GM20431 (cell line): Measurements from ENCODE around the gene PRM3.

Source experiments
- in situ Hi-C: fragments of 300-500 bp; cut with MseI, MboI; formaldehyde crosslinking; loops from one replicate; pipeline ENCODE4 v1.15.0; 2020; ENCODE audit warnings: low sequenced_read_pairs; ENCODE audit not compliant: unreplicated experiment

Gene PRM3

DNA sequence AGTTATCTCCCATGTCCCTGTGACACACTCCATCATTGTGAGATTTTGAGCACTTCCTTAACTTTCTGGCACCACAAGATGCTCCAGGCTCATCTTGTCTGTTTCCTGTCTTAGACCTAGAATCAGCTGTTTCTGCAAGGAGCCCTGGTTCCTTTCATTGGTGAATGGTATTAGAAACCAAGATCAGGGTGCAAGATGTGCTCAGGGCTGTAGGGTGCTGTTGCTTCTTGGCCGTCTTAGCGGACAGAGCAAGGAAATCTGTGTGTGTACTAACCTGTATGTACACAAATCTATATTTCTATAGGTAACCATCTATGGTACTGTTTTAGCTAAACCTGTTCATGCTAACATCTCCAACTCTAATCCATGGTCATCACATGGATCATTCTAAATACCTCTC lies 15.8 kb upstream of the PRM3 start:
- in situ Hi-C loops = no loop called here

DNA sequence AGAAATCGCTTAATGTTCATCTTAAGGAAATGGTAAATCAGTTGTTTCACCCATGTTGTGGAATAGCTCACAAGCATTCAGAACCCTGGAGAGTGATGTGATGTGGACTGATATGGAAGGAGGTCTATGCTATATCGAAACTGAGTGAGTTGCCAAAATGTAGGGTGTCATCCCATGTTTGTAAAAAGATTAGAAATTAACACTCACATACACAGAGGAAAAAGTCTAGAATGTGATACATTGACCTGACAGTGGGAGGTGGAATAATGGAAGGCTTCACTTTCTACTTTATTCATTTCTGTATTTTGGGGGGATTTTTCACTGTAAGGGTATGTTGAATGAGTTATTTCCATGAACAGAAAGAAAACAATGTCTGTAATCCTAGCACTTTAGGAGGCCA lies 12.4 kb upstream of the PRM3 start:
- in situ Hi-C loops = no loop called here

DNA sequence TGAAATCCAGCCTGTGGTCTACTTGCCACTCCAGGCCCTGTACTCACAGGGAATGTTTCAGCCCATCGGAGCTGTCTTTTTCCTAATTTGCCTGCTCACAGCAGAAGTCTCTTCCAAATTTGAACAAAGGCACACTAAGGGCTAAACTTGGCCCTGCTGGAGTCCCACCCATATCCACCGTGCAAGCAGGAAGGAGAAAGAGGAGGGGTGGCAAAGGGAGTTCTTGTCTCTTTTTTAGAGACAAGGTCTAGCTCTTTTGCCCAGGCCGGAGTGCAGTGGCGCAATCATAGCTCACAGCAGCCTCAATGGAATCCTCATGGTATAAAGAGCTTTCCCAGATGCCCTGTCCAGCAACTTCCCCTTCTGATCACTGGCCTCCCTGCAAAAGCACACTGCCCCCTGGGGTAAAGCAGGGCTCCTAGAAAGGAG lies 10.4 kb upstream of the PRM3 start:
- in situ Hi-C loops = no loop called here

DNA sequence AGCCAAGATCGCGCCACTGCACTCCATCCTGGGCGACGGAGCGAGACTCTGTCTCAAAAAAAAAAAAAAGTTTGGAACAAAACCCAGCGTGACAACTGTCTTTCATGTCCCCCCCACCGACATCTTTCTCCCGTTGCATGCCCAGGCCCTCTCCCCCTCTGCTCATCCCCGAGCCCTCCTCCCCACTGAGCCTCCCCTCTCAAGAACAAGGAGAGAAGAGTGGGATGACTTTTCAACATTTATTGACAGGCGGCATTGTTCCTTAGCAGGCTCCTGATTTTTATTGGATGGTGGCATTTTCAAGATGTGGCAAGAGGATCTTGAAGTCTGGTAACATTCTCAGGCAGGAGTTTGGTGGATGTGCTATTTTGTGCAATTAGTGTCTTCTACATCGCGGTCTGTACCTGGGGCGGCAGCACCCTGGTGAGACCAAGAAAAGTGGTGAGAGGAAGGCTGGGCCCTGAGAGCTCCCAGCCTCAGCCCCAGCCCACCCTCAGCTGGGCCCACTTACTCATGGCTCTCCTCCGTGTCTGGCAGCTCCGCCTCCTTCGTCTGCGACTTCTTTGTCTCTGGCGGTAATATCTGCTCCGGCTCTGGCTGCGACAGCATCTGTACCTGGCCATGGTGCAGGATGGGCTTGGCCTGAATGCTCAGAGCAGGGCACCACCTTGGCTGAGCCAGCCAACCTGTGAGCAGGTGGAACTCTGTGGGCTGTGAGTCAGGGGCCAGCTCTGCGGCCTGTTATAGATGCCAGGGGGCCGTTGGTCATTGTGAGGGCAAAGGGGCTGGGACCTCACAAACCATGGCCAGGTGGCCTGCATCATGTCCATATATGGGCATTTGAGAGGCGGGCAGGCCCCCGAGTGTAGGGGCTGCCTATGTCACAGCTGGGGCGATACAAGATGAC lies 7.4 kb upstream of the PRM3 start, which contains the start of gene PRM1:
Gene PRM1 (minus strand): TSS at position 715 of the 907 bp plus-strand sequence. CDS start 92 bp downstream, at position 623.
- in situ Hi-C loops = no loop called here

DNA sequence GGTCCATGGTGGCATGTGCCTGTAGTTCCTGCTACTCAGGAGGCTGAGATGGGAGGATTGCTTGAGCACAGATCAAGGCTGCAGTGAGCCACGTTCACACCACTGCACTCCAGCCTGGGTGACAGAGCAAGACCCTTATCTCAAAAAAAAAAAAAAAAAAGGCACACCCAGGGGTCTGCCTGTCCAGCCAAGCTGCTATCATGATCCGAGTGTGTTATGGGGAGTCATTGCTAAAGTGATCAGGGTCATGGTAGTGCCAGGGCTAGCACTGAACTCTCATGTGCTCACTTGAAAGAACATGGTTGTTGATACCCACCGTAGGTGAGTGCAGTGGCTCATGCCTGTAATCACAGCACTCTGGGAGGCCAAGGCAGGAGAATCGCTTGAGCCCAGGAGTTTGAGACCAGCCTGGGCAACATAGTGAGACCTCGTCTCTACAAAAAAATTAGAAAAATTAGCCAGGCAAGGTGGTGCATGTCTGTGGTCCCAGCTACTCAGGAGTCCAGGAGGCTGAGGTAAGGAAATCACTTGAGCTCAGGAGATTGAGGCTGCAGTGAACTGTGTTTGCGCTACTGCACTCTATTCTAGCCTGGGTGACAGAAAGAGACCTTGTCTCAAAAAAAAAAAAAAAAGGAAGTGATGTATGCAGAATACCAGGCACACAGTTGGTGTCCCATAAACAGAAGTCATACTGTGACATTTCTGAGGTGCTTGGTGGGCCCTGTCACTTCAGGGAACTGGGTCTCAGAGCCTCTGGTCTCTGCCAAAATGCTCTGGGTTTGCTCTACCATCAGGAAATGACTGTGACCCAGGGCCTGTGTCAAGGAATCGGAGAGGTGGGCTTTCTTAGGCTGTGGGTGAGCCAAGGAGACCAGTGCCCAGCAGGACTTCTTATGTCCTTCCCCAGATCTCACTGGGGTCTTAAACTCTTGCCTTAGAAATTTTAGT lies 5.5 kb upstream of the PRM3 start:
- in situ Hi-C loops = no loop called here

DNA sequence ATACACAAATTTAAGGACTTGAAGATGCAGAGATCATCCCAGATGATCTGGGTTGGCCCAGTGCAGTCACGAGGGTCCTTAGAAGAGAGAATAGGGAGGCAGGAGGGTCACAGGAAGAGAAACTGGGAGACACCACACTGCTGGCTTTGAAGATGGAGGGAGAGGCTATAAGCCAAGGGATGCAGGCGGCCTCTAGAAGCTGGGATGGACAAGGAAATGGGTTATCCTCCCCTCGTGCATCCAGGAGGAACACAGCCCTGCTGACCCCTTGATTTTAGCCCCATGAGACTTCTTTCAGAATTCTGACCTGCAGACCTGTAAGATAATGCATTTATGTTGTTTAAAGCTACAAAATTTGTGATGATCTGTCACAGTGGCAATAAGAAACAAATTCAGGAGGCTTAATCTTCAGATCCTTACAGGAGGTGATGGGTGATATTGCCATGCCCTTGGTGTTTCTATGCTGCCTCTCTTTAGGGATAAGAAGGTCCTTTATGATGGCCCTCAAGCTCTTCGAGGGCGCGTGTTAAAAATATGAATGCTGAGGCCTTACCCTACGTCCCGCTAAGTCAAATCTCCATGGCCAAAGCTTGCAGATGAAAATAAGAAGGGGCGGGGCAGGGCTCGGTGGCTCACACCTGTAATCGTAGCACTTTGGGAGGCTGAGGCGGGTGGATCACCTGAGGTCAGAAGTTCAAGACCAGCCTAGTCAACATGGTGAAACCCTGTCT lies 4.3 kb upstream of the PRM3 start:
- in situ Hi-C loops = no loop called here

DNA sequence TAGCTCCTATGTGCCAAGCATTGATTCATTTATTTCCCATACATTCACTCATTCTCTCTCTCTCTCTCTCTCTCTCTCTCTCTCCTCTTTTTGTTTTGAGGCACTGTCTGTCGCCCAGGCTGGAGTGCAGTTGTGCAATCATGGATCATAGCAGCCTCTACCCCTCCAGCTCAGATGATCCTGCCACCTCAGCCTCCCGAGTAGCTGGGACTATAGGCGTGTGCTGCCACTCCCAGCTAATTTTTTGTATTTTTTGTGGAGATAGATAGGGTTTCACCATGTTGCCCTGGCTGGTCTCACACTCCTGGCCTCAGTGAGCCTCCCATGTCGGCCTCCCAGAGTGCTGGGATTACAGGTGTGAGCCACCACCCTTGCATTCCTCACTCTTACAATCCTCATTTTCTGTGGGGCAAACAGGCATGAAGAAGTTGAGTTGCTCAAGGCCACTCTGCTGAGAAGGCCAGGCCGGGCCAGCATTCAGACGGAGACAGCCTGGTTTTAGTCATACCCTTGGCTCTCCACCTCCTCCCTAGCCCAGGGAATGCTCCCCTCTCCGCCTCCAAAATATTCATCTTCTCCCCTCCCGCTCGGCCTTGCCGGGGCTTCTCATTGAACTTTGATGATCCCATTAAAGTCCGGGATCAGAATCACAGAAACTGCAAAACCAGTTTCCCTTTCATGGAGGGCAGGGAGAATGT lies 3.6 kb upstream of the PRM3 start:
- in situ Hi-C loops = no loop called here

DNA sequence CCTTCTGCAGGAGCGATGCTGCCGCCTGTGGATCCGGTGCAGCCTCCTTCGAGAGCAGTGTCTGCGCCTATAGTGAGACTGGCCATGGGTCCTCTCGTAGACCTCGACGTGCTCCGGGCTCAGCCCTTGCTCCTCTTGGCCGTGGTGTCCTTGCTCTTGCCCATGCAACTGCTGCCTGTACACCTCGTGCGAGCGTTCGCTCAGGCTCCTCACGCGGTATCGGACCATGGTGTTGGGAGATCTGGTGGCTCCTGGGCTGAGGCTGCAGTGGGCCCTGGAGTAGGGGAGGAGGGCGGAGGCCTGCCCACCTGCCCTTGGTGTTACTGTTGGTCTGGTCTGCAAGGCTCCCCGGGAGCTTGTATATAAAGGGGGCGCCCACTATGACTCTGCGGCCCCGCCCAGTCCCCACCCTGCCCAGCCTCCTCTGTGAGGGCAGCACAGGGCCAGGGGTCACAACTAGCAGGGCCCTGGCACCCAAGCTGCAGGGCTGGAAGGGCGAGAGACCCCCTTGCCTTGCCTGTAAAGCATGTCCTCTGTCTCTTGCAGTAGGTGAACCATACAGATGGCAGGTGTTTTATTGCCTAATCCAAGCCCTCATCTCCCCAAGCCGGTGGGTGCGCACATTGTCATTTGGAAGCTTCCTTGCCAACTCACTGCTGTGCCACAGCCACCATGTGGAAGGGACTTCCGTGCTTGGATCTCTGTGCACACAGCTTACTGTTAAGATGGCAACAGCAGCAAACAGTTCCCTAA lies 2.9 kb upstream of the PRM3 start, which contains the start of gene PRM2:
Gene PRM2 (minus strand): TSS at position 338 of the 753 bp plus-strand sequence. CDS start 110 bp downstream, at position 228.
- in situ Hi-C loops = no loop called here

DNA sequence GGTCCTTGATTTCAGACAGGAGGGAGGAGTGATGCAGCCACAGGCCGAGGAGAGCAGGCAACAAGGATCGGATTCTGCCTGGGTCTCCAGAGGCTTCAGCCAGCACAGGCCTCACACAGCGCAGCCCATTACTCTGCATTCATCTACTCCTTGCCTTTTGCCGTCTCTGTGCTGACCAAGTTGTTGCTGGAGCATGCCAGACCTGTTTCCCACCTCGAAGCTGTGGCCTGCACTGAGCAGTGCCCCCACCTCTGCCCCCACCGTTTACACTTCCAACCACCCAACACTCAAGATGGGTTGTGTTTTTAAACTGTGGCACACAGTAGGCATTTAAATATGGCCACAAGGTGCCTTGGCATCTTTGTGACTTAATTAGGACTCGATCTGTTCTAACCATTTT lies 1.5 kb upstream of the PRM3 start:
- in situ Hi-C loops = no loop called here

DNA sequence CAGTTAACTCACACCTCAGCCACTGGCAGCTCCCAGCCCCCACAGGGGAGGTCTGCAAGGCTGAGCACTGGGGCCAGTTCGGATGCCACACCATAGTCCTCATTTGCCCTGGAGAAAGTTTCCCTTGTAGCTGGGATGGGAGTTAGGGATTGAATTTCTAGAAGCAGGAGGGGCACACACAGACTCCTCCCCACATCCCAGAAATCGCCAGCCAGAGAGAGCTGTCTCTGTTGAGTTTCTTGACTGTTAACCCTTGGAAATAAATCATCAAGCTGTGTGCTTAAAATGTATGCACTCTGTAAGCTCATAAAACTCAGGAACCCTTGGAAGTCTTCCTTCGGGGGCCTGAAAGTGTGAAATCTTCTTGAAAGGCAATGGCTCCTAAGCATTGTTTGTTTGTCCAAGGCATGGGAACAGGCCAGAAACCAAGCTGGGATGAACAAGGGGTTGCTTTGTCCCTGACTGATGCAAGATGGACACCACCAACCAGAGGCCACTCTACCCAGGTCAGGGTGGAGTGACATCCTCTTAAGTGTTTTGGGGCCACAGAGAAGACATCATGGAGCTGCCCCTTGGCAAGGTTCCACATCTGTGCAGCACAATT lies 394 bp upstream of the PRM3 start:
- in situ Hi-C loops = no loop called here

DNA sequence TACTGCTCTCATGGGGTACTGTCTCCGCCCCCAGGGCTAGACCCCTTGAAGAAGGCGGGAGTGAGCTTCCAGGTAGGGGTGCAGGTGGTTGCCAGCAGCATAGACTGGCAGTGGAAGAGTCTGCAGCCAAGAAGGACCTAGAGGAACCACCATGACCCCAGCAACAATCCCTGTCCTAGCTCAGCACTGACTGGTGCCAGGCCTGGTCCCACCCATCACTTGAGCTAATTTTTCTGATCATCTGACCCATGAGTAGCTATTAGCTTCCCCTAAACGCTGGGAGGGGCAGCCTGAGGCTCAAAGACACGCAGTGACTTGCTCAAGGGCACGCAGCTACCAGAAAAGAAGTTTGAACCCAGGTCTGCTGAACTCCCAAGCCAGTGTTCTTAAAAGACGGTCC lies 945 bp downstream of the PRM3 start:
- in situ Hi-C loops = no loop called here

DNA sequence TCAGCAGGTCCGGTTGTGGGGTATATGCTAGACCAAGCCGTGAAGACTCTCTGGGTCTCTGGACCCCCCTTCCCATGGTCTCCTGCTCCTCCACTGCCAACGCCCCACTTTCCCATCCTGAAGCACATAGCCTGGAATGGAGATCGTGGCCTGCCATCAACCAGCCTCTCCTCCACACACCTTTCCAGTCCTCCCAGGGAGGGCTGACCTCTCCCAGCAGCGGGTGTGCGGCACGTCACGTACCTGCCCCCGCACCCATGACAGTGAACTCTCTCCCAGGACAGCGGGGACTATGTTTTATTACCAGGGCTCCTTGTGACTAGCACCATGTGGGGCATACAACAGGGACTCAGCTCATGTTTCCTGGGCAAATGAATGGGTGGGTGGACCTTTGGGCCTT lies 1.8 kb downstream of the PRM3 start:
- in situ Hi-C loops = no loop called here

DNA sequence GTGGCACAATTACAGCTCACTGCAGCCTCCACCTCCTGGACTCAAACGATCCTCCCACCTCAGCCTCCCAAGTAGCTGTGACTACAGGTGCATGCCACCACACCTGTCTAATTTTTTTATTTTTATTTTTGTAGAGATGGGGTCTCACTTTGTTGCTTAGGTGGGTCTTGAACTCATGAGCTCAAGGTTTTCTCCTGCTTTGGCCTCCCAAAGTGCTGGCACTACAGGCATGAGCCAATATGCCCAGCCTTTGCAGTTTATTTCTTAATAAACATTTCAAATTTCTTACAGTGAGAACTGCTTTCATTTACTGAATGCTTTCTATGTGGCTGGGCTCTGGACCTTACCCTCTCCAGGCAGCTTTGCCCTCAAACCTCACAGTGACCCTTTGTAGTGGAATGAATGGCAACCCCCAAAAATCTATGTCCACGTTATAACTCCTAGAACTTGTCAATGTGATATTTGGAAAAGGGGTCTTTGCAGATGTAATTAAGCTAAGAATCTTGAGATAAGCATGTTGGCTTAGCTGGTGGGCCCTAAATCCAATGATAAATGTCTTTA lies 2.7 kb downstream of the PRM3 start:
- in situ Hi-C loops = no loop called here

DNA sequence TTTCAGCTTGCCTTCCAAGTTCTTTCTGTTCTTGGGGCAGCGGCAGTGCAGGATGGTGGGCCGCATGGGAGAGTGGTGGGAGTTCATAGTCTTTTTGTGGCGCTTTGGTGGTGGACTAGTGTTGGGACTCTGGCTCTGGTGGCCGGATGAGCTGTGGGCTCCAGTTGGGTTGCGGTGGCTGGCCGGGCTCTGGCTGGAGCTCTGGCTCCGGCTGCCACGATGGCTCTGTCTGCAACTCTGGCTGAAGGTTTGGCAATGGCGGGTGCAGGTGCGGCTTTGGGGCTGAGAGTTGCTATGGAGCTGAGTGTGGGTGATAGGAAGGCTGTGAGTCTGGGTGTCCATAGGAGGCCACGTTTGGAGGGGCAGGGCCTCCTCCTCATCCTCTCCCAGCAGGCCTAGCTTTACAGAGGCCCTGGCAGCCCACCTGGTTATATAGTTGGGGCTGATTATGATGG lies 4.5 kb downstream of the PRM3 start, which contains the start of gene TNP2:
Gene TNP2 (minus strand): TSS at position 405 of the 455 bp plus-strand sequence. CDS start 63 bp downstream, at position 342.
- in situ Hi-C loops = no loop called here

DNA sequence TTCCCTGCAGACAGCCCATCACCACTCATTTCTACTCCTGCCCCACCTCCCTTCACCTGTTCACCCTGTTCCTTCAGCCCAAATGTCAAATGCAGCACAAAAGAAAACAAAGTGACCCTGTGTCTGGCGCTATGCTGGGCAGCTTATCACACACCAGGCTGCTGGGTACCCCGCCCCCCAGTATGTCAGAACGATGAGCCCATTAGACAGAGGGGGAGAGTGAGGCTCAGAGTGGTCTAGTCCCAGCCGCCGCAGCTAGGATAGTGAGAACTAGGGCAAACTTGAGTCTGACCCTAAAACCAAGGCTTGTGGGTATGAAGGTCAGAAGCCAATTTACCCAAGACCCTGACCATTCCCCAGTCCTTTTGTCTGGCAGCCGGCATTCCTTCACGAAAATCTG lies 8.3 kb downstream of the PRM3 start:
- in situ Hi-C loops = no loop called here

DNA sequence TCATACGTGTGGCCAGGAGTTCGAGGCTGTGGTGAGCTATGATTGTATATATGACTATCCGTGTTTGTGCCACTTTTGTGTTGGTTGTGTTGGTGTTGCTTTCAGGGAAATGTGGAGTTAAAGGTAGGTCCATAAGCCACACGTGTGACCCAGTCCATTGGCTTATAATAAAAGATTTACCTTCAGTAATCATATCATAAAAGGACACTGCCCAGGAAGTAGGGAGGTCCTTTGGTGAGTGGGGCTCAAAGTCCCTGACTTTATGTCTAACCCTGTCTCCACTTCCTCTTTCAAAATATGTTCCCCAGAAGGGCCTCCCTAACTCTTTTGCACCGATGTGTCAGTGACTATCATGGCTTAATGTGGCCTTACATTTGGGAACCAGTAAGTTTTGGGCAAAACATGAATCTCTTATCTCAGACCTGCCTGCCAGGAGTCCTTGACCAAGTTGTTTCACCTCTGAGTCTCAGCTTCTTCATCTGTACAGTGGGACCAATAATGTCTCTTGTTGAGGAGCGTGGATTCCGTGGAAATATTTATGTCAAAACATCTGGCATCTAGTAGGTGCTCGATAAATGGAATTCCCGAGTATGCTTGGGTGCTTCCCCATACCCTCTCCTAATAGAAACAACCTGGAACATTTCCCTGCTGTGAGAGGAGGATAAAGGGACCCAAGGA lies 9.1 kb downstream of the PRM3 start:
- in situ Hi-C loops = no loop called here

DNA sequence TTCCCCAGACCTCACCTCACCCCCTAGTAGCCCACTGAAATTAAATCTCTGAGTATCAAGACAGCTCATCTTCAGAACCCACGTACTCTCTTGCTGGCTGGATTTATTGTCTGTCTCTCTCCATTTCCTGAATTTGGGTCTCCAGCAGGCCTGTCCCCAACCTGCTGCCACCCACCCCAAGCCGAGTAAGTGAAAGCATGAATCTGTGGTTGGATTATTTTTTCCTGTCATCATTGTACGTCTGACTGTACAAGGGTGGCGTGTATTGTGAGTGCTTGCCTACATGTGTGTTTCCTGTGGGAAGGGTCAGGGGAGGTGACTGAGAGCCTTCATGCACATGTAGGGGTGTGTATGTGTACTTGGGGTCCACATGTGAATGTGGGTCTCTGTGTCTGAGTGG lies 9.7 kb downstream of the PRM3 start:
- in situ Hi-C loops = no loop called here
